Neural cell (in vitro differentiated cells): ENCODE results near the gene VASN. TPM values are rescaled to one million over a fixed set of nuclear protein-coding genes. Genes with fewer than 3 reads are reported as not detected.

ENCODE experiments used
- H2AFZ ChIP-seq: fragments of 200-600, 300-800 bp; sonication (generic), shearing (Covaris generic); 2 replicates; pipeline ENCODE4 v1.6.0; 2014; ENCODE audit warnings: low read depth, mild to moderate bottlenecking, antibody characterized with exemption, low read length, moderate library complexity
- H3F3A ChIP-seq: fragments of 200-600 bp; shearing (Covaris generic); 2 replicates; pipeline ENCODE4 v1.6.1; 2016; ENCODE audit warnings: mild to moderate bottlenecking, moderate library complexity, mixed read lengths, antibody characterized with exemption, low read length; ENCODE audit not compliant: insufficient read depth, poor library complexity, severe bottlenecking
- H3K27ac ChIP-seq: fragments of 200-600, 300-800 bp; sonication (generic), shearing (Covaris generic); 2 replicates; pipeline ENCODE4 v1.5.1; 2014; ENCODE audit warnings: mild to moderate bottlenecking, low read length, moderate library complexity
- H3K27me3 ChIP-seq: fragments of 300-800, 200-600 bp; sonication (generic), shearing (Covaris generic); 2 replicates; pipeline ENCODE4 v1.6.0; 2014; ENCODE audit warnings: mild to moderate bottlenecking, low read depth, low read length, moderate library complexity; ENCODE audit not compliant: insufficient read depth
- H3K36me3 ChIP-seq: fragments of 300-800, 200-600 bp; sonication (generic), shearing (Covaris generic); 2 replicates; pipeline ENCODE4 v1.5.1; 2014; ENCODE audit warnings: mild to moderate bottlenecking, antibody characterized with exemption, low read length, moderate library complexity; ENCODE audit not compliant: insufficient read depth
- H3K4me2 ChIP-seq: fragments of 300-800, 200-600 bp; sonication (generic), shearing (Covaris generic); 2 replicates; pipeline ENCODE4 v1.6.0; 2014; ENCODE audit warnings: mild to moderate bottlenecking, low read length
- H3K4me3 ChIP-seq: fragments of 300-800, 200-600 bp; sonication (generic), shearing (Covaris generic); 2 replicates; pipeline ENCODE4 v1.5.1; 2014; ENCODE audit warnings: mild to moderate bottlenecking, low read length, moderate library complexity
- H3K79me2 ChIP-seq: fragments of 200-600 bp; shearing (Covaris generic); replicated peaks from 2 replicates; pipeline ENCODE4 v1.6.0; 2014; ENCODE audit warnings: mild to moderate bottlenecking, low read length, moderate library complexity; ENCODE audit not compliant: insufficient read depth
- H3K9ac ChIP-seq: fragments of 300-800, 200-600 bp; sonication (generic), shearing (Covaris generic); 2 replicates; pipeline ENCODE4 v1.6.1; 2016; ENCODE audit warnings: mild to moderate bottlenecking, low read length, mixed read lengths
- H3K9me2 ChIP-seq: fragments of 200-600 bp; shearing (Covaris generic); 2 replicates; pipeline ENCODE4 v1.6.1; 2016; ENCODE audit warnings: mild to moderate bottlenecking, low read length, mixed read lengths; ENCODE audit not compliant: insufficient read depth
- H3K9me3 ChIP-seq: fragments of 200-600, 300-800 bp; sonication (generic), shearing (Covaris generic); 2 replicates; pipeline ENCODE4 v1.6.1; 2016; ENCODE audit warnings: mild to moderate bottlenecking, mixed run types, low read length, moderate library complexity, mixed read lengths
- H4K20me1 ChIP-seq: fragments of 200-600 bp; shearing (Covaris generic); 2 replicates; pipeline ENCODE4 v1.6.1; 2016; ENCODE audit warnings: mild to moderate bottlenecking, mixed run types; ENCODE audit not compliant: insufficient read depth
- EP300 ChIP-seq: fragments of 450-650 bp; conservative IDR thresholded peaks from 2 replicates; pipeline ENCODE4 v1.6.1; 2014; ENCODE audit warnings: antibody characterized with exemption, mild to moderate bottlenecking, moderate library complexity; ENCODE audit not compliant: poor library complexity, severe bottlenecking
- EZH2 ChIP-seq: fragments of 200-600, 300-800 bp; shearing (Covaris generic), sonication (generic); IDR thresholded peaks from 2 replicates; pipeline ENCODE4 v1.6.1; 2014; ENCODE audit warnings: antibody characterized with exemption, low read length, borderline replicate concordance, mild to moderate bottlenecking; ENCODE audit not compliant: insufficient read depth, poor library complexity, severe bottlenecking
- MXI1 ChIP-seq: fragments of 450-650 bp; conservative IDR thresholded peaks from 2 replicates; pipeline ENCODE4 v1.6.1; 2014; ENCODE audit warnings: antibody characterized with exemption, mild to moderate bottlenecking; ENCODE audit not compliant: poor library complexity, severe bottlenecking
- POLR2AphosphoS5 ChIP-seq: IDR thresholded peaks from 2 replicates; pipeline ENCODE4 v1.6.1; 2012
- RAD21 ChIP-seq: fragments of 450-650 bp; conservative IDR thresholded peaks from 2 replicates; pipeline ENCODE4 v1.6.1; 2014; ENCODE audit warnings: antibody characterized with exemption, mild to moderate bottlenecking, moderate library complexity
- SMC3 ChIP-seq: fragments of 450-650 bp; conservative IDR thresholded peaks from 2 replicates; pipeline ENCODE4 v1.6.1; 2014; ENCODE audit warnings: antibody characterized with exemption, mild to moderate bottlenecking, moderate library complexity; ENCODE audit not compliant: poor library complexity
- TAF1 ChIP-seq: IDR thresholded peaks from 2 replicates; pipeline ENCODE4 v1.6.1; 2012; ENCODE audit warnings: low read depth
- polyA plus RNA-seq: library from polyadenylated mRNA; depleted of rRNA; stranded (reverse); fragments of >200 nt; gene quantifications from 2 replicates; pipeline ENCODE4 v1.2.3, GENCODE V29; 2014
- TF ChIP-seq, protein P1 (sequence below): IDR thresholded peaks from 2 replicates; pipeline ENCODE4 v1.6.1; 2012; ENCODE audit warnings: borderline replicate concordance
- TF ChIP-seq, protein P2 (sequence below): fragments of 450-650 bp; IDR thresholded peaks from 2 replicates; pipeline ENCODE4 v1.5.1; 2014; ENCODE audit warnings: antibody characterized with exemption, mild to moderate bottlenecking, moderate library complexity; ENCODE audit not compliant: poor library complexity, severe bottlenecking

Gene VASN
- polyA plus RNA-seq, 1 donor from 2014 or later, result 0.57 TPM

DNA sequence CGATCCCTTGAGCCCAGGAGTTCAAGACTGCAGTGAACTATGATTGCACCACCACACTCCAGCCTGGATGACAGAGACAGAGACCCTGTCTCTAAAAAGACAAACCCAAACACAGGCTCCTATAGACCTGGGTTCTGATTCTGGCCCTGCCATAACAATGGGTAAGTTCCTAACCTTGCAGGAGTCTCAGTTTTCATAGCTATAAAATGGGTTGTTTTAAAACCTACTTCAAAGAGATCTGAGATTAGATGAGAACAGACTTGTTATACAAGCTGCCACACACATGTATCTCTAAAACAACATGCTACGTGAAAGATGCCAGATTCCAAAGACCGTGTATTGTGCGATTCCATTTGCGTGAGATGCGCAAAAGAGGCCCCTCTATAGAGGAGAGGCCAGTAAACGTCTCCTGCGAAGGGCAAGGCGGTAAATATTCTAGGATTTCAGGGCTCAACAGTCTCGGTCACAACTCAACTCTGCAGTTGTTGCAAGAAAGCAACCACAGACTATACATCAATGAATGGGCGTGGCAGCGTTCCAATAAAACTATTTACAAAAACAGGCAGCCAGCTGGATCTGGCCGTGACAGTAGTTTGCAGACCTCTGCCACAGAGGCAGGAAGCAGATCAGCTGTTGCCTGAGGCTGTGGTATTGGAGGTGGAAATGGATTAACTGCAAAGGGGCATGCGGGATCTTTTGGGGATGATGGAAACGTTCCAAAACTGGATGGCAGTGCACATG, 38.9 kb downstream of the VASN start:
- Histone ChIP-seq H4K20me1 (no peaks in the 10 kb centered on the region), H3K9me2 (no peaks in the 10 kb centered on the region), H3K4me3 (no peak overlapping the region), H3K36me3 (no peaks in the 10 kb centered on the region), H3K4me2 (no peak overlapping the region), H3F3A (no peaks in the 10 kb centered on the region), H3K79me2 (peaks cover 11% of the 10 kb centered on the region), H2AFZ (no peak overlapping the region), H3K9me3 (no peaks in the 10 kb centered on the region), H3K9ac (no peak overlapping the region), H3K27ac (no peak overlapping the region), H3K27me3 (no peaks in the 10 kb centered on the region)
- TF ChIP-seq MXI1, result no peak
- TF ChIP-seq SMC3, result no peak
- TF ChIP-seq, protein P1, sequence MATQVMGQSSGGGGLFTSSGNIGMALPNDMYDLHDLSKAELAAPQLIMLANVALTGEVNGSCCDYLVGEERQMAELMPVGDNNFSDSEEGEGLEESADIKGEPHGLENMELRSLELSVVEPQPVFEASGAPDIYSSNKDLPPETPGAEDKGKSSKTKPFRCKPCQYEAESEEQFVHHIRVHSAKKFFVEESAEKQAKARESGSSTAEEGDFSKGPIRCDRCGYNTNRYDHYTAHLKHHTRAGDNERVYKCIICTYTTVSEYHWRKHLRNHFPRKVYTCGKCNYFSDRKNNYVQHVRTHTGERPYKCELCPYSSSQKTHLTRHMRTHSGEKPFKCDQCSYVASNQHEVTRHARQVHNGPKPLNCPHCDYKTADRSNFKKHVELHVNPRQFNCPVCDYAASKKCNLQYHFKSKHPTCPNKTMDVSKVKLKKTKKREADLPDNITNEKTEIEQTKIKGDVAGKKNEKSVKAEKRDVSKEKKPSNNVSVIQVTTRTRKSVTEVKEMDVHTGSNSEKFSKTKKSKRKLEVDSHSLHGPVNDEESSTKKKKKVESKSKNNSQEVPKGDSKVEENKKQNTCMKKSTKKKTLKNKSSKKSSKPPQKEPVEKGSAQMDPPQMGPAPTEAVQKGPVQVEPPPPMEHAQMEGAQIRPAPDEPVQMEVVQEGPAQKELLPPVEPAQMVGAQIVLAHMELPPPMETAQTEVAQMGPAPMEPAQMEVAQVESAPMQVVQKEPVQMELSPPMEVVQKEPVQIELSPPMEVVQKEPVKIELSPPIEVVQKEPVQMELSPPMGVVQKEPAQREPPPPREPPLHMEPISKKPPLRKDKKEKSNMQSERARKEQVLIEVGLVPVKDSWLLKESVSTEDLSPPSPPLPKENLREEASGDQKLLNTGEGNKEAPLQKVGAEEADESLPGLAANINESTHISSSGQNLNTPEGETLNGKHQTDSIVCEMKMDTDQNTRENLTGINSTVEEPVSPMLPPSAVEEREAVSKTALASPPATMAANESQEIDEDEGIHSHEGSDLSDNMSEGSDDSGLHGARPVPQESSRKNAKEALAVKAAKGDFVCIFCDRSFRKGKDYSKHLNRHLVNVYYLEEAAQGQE, result no peak

DNA sequence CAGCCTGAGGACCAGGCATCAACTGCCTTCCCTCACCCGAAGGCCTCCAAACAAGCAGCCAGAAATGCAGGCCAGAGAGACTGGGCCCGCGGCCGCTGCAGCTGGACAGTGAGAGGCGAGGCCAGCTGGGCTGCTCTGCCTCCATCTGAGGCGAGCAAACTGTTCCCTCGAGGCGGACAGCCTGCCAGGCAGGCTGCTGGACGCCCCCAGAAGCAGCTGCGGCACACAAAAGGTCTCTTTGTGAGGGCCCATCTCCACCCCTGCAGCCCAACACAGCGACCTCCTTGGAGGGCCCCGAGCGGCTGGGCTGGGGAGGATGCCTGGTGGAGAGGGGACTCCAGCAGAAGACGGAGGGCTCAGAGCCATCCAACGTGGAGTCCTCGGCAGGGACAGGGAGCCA, 40.0 kb downstream of the VASN start:
- Histone ChIP-seq H3K9ac (no peak overlapping the region), H3K4me2 (no peak overlapping the region)

More for the DNA sequence above, 40.0 kb downstream of the VASN start:
- Histone ChIP-seq H3K27me3 (no peaks in the 10 kb centered on the region), H3K27ac (no peak overlapping the region), H3K4me3 (no peak overlapping the region), H3F3A (no peaks in the 10 kb centered on the region), H3K36me3 (no peaks in the 10 kb centered on the region), H3K9me2 (no peaks in the 10 kb centered on the region), H4K20me1 (no peaks in the 10 kb centered on the region), H3K79me2 (peaks cover 11% of the 10 kb centered on the region), H3K9me3 (no peaks in the 10 kb centered on the region), H2AFZ (no peak overlapping the region)
- TF ChIP-seq, protein P1, result no peak
- TF ChIP-seq TAF1 (no peak), EP300 (no peak), POLR2AphosphoS5 (no peak), RAD21 (no peak), MXI1 (no peak), SMC3 (no peak), EZH2 (no peak)
- TF ChIP-seq, protein P2, sequence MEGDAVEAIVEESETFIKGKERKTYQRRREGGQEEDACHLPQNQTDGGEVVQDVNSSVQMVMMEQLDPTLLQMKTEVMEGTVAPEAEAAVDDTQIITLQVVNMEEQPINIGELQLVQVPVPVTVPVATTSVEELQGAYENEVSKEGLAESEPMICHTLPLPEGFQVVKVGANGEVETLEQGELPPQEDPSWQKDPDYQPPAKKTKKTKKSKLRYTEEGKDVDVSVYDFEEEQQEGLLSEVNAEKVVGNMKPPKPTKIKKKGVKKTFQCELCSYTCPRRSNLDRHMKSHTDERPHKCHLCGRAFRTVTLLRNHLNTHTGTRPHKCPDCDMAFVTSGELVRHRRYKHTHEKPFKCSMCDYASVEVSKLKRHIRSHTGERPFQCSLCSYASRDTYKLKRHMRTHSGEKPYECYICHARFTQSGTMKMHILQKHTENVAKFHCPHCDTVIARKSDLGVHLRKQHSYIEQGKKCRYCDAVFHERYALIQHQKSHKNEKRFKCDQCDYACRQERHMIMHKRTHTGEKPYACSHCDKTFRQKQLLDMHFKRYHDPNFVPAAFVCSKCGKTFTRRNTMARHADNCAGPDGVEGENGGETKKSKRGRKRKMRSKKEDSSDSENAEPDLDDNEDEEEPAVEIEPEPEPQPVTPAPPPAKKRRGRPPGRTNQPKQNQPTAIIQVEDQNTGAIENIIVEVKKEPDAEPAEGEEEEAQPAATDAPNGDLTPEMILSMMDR, result no peak
